ENCODE data around the gene MAN1C1.
"Not testable (repeated sequence)": the region's sequence is repeated elsewhere in the genome, so short reads cannot be mapped to it uniquely, and the experiment has no call there.

MAN1C1 gene

GRCh38 chr1:25682059-25682601 lies 65.5 kb downstream of the MAN1C1 start:
- DNase-seq, result no peak

- no peak for DNase-seq
Measured at GRCh38 chr1:25683177-25683576, 66.6 kb downstream of the MAN1C1 start.

GRCh38 chr1:25683731-25684130 lies 67.1 kb downstream of the MAN1C1 start:
- DNase-seq, result no peak

- DNase-seq, result no peak
Measured at GRCh38 chr1:25684216-25684965, 67.8 kb downstream of the MAN1C1 start.

GRCh38 chr1:25685211-25685750 lies 68.7 kb downstream of the MAN1C1 start:
- DNase-seq, result no peak

- no peak for DNase-seq
Measured at GRCh38 chr1:25685938-25686665, 69.5 kb downstream of the MAN1C1 start.

GRCh38 chr1:25687221-25688017 lies 70.8 kb downstream of the MAN1C1 start:
- no peak for DNase-seq

- DNase-seq, result peak; percentile 93
Measured at GRCh38 chr1:25688390-25689119, 72.0 kb downstream of the MAN1C1 start.

GRCh38 chr1:25689686-25690381 lies 73.2 kb downstream of the MAN1C1 start:
- DNase-seq, result no peak

- DNase-seq, result no peak
Measured at GRCh38 chr1:25690396-25690956, 73.9 kb downstream of the MAN1C1 start.

GRCh38 chr1:25691211-25691610 lies 74.6 kb downstream of the MAN1C1 start:
- no peak for DNase-seq

- no peak for DNase-seq
Measured at GRCh38 chr1:25692560-25692959, 76.0 kb downstream of the MAN1C1 start.

GRCh38 chr1:25694167-25695007 lies 77.8 kb downstream of the MAN1C1 start:
- DNase-seq, result peak; percentile 82

GRCh38 chr1:25695090-25695770 lies 78.6 kb downstream of the MAN1C1 start:
- no peak for DNase-seq

- DNase-seq, result no peak
Measured at GRCh38 chr1:25695771-25696311, 79.2 kb downstream of the MAN1C1 start.

GRCh38 chr1:25696643-25697042 lies 80.1 kb downstream of the MAN1C1 start:
- DNase-seq, result not testable (repeated sequence)

- peak; percentile 55 for DNase-seq
Measured at GRCh38 chr1:25697435-25698217, 81.0 kb downstream of the MAN1C1 start.

GRCh38 chr1:25698252-25698651 lies 81.7 kb downstream of the MAN1C1 start:
- DNase-seq, result no peak

All from NCI-H446 treated with DMSO at 0.1 percent for 48 hours (cell line).